ENCODE measurements around the gene CPNE9.

Gene CPNE9

DNA sequence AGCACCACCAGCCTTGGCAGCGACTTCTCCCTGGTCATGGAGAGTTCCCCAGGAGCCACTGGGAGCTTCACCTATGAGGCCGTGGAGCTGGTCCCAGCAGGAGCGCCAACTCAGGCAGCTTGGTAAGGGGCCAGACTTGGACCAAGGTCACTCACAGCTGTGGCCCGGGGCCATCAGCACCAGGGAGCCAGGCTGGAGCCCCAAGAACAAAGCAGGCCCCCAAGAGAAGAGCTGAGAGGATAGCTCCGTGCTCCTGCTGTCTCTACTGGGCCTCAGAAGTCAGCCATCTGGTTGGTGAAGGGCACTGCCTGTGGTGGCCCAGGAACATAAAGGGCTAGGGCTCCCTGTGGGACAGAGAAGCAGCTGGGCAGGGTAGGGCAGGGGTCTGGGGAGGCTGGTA lies 14.7 kb upstream of the CPNE9 start:
- no peak for DNase-seq

DNA sequence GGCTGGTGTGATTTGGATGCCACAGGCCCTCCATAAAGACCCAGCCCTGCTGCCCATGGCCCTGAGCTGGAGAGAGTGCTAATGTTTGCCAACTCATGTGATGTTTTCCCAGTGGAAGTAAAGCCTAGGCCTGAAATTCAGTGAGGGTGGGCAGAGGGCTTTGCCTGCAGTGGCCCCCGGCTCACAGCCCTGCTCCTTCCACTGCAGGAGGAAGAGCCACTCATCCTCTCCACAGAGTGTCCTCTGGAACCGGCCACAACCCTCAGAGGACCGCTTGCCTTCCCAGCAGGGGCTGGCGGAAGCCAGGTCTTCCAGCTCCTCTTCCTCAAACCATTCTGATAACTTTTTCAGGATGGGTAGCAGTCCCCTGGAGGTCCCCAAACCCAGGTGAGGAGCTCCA lies 13.9 kb upstream of the CPNE9 start:
- no peak for DNase-seq

DNA sequence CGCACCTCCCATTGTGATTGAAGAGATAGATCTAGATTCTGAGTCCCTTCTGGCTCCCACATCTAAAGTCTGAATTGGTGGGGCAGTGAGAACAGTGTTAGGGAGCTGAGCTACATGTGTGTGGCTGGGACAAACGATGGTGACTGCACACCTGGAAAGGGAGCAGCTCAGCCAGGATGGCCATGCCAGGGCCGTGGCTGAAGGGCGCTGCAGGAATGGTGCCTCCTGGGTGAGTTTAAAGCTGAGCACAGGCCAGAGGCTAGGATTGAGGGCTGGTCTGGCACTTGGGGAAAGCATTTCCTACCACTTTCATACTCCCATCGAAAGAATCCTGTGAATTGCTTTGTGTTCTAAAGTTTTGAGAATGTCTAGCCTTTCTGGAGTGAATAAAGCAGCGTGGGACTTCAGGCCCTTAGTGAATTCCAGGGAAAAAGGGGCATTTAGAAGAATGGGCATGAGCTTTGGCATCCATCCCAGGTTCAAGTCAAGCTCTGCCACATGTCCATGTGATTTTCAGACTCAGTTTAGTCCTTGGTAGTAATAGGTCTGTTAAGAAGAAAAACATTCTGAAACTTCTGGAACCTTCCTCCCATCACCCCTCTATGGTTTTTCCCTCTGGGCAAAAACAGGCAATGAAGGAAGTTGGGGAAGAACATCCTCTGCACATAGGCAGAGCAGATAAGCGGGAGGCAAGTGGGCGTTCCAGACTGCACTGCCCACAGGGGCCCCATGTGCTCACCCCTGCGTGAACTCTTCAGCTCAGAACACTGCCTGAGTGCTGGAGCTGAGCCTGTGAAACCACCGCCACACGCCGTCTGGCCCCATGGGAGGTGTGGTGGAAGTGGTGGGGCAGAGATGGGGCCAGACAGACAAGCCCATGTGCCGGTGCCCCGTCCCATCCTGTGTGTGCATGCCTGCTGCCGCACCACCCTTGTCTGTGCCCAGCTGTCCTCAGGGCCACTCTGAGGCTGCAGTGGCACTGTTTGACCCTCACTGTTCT lies 12.9 kb upstream of the CPNE9 start:
- DNase-seq, result no peak

DNA sequence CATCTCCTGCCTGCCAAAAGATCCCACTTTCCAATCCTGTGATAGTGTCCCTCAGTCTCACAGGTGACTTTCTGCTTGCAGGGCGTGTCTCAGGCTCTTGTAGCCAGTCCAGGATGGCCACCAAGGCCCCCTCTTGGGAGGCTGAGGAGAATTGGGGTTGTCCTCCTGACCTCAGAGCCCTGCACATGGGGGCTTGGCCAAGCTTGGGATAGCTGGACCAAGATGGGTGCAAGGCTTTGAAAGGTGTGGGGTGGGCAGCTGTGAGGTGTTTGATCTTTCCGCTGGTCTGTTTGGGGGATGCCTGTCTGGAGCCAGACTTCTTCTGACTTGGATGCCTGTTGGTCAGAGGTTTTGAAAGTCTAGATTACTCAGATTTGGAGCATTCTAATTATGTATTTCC lies 12.0 kb upstream of the CPNE9 start:
- DNase-seq, result no peak

DNA sequence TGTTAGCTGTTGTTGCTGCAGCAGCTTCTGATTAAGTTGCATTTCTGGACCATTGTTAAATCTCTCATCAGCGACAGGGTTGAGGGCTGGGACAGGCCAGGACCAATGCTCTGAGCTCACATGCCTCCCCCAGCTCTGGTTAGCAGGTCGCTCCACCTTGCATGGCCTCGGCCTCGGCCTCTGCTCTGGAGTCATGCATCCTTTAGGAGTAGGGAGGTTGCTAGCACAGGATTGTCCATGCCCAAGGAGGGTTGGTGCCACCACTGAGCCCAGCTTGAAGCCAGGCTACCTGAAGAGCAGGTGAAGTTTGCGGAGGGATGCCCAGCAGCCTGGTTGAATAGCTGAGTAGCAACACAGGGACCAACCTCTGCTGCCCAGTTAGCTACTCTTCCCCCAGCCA lies 11.2 kb upstream of the CPNE9 start:
- DNase-seq, result no peak

DNA sequence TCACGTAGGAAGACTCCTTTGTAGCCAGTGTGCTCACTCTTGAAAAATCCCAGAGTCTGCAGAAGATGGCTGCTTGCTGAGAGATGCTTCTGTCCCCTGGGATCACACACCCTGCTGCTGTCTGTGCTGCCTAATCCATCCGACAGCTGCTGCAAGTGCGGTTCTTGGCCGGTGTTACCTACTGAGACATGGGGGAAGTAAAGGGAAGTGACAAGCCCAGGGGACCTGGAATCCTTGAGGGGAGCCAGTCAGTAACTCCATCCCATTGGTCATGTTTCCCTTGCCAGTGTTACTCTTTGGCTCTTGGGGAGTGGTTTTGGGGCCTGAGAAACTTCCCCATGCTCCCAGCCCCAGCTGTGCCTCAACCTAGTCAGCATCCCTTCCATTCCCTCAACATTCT lies 8.3 kb upstream of the CPNE9 start:
- DNase-seq, result no peak

DNA sequence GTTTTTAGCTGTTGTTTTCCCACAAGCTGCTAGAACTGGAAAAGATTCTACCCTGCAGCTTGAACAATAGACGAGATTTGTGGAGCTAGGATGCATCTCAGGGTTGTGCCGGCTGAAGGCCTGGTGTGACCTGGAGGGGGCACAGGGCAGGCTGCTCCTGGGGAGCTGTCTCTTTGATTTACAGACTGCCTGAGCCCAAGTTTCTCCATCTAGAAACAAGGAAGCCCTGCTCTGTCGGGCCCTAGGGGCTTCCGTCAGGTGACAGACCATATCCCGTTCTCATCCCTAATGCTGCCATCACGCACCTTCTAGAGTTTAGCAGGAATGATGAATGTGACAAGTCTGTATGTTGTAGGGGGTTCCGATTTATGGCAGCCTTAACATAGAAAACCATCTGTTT lies 7.9 kb upstream of the CPNE9 start:
- no peak for DNase-seq

DNA sequence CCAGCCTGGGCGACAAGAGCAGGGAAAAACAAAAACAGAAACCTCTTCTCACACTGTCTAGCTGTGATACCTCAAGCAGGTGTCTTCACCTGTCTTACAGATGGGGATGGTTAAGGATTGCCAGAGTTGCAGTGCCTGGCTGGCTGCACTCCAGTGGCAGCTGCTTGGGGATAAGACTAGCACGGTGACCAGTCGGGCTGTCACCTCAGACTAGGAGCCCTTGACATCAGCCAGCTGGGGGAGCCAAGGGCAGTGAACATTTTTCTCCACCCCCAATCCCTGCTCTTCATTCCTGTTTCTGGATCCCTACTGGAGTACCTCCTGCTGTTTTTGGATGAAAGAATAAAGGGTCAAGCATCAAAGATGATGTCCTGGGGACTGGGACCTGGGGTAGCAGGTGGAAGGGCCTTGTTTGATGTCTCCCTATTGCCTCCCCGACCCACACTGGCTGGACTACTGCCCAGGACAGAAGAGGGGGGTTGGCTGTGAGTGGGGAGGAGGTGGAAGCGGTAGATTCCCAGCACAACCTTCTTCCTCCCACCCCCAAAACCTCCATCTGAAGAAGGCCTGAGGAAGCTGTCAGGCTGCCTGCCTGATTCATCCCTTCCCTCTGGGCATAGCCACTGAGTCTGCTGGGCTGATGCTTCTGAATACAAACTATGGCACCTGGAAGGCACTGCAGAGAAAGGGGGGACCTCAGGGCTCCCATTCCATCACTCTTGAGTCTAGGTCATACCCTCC lies 7.0 kb upstream of the CPNE9 start:
- DNase-seq, result no peak

DNA sequence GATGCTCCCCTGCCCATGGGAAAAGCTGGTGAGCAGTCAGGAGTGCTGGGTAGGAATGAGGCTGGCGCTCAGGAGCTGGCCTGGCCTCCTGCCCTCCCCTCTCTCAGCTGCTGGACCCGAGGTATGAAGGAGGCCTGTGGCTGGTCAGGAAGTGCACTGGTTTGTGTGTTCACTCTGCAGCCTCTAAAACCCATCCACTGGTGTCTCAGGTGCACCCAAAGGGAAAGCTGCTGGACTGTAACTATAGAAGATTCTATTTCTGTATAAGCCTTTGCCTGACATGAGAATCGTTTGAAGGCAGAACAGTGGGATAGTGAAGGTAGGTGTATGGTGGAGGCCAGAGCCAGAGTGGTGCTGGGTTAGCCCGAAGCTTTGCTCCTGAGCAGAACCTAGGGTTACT lies 5.7 kb upstream of the CPNE9 start:
- DNase-seq, result no peak

DNA sequence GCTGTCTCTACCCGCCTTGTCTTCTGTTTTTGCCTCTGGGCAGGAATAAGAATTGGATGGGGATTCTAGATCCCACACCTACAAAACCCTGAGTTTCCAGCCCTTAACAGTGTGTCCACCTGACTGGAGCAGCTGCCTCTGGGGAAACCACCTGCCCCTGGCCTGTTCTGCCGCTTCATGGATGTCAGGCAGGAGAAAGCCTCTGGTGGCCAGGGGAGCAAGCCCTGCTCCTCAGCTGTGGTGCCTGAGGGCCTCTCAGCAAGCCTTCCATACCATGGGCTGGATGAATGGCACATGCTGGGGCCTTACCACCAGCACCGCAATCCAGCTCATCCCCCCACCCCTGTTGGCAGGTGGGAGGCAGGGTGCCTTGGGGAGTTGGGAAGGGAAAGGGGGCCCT lies 5.3 kb upstream of the CPNE9 start:
- no peak for DNase-seq

DNA sequence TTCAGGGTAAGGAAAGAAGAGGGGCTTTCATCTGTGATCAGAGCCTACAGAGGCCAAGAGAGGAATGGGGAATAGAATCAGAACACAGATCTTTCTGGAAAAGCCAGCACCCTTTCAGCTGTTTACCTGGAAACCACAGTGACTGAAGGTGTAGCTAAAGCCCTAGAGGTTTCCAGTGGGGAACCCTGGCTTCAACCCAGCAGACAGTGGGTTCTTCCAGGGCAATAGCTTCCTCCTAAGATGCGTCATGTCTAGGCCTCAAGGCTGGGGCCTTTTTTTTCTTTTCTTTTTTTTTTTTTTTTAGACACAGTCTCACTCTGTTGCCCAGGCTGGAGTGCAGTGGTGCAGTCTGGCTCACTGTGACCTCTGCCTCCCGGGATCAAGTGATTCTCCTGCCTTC lies 3.1 kb upstream of the CPNE9 start:
- no peak for DNase-seq

DNA sequence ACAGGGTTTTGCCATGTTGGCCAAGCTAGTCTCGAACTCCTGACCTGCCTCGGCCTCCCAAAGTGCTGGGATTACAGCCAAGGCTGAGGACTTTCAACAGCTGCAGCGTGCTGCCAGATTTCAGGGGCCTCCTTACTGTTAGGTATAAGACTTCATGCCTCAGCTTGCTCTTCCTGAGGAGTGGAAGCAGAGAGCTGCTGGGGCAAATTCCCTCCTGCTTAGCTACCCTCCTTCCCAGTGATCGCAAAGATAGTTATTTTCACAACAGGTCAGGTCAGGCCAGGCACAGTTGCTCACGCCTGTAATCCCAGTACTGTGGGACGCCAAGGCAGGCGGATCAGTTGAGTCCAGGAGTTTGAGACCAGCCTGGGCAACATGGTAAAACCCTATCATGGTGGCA lies 2.6 kb upstream of the CPNE9 start:
- no peak for DNase-seq

DNA sequence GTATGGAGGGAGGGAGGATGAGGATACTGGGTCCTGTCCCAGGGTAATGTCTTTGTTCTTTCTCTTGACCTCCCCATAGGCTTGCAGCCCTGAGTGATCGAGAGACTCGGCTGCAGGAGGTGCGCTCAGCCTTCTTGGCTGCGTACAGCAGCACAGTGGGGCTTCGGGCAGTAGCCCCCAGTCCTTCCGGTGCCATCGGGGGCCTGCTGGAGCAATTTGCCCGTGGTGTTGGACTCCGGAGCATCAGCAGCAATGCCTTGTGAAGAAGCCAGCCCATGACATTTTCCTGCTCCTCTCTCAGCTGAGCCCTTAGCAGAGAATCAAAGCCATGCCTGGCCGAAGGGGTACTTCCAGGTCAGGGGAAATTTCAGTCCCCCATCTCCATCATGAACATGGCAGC lies 1.9 kb upstream of the CPNE9 start:
- no peak for DNase-seq

DNA sequence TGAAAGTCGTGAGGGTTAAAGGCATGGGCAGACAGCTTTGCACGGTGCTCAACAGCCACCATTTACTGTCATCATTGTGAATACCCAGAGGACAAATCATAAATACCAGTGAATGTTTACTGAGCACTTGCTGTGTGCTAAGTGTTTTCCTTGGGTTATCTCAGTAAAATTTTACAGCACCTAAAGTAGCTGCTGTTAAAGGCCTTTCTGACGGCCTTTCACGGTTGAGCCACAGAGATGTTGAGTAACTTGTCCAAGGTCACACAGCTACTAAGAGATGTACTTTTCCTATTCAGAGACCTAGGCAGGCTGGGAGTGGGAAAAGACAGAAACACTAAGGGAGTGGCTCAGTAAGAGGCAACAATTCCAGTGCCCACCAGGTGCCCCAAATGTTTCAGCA lies 393 bp upstream of the CPNE9 start:
- DNase-seq, result no peak

DNA sequence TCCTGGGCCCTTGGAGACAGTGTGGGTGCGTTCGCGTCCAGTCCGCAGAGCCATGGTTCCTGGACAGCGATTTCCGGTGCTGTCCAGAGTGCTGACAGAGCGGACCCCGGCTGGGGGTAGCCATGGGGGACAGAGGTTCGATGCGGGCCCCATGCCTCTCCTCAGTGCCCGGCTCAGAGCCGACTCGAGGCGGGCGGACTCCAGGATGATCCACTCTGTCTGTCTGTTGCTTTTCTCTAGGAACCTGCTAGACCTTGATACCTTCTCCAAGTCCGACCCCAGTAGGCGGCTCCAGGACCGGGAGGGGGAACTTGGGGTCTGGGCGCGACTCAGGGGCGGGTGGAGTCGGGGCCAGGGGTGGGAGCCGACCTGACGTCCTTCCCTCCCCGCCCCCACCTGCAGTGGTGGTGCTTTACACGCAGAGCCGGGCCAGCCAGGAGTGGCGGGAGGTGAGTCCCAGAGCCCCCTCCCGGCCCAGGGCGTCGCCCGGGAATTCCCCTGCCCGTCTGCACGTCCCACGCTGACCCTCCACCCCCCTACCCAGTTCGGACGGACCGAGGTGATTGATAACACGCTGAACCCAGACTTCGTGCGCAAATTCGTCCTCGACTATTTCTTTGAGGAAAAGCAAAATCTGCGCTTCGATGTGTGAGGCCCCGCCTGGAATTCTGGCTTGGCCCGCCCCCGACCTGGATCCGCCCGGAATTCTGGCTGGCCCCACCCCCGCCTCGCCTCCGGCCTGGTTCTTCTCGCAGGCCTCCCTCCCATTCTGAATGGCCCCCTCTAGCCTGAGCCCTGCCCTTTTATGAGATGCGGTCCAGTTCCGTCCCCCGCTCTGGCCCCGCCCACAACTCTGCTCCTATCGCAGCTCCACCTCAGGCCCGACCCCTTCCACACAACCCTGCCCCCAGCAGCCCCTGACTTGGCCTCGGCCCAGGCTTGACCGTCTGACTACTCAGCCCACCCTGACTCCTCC lies 1.0 kb downstream of the CPNE9 start:
- no peak for DNase-seq

DNA sequence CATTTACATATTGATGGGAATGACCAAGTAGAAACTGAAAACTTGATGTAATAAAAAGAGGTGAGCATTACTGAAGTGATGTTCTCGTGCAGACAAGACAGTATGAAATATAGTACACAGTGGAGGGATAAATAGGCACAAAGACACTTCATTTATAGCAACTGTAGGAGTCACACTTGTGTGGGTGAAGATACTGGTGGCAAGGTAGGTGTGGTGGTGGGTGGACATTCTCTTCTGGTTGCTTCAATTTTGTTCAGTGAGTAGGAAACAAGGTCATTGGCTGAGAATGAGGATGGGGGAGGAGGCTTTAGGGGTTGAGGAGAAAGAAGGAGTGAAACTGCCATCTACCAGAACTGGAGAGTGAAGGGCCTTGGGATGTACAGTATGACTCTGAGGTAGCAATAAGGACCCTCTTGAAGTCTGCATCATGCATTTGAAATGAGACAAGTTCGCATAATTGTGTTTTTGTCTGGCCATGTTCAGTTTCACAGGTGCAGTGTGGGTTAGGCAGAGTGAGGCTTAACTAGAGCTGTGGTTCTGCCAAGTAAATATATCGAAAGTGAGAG lies 6.6 kb downstream of the CPNE9 start:
- DNase-seq, result no peak

DNA sequence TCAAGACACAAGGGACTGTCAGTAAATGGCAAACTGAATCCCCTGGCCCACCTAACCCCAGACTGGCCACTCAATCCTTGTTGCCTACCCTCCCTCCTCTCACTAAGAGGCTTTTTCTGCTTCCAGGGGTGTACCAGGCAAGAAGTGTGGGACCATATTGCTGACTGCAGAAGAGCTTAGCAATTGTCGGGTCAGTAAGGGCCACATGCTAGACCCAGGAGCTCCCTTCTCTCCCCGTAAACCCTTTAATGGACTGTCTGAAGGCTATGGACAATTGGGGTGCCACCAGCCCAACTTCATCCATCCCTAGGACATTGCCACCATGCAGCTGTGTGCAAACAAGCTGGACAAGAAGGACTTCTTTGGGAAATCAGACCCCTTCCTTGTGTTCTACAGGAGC lies 8.8 kb downstream of the CPNE9 start:
- no peak for DNase-seq

DNA sequence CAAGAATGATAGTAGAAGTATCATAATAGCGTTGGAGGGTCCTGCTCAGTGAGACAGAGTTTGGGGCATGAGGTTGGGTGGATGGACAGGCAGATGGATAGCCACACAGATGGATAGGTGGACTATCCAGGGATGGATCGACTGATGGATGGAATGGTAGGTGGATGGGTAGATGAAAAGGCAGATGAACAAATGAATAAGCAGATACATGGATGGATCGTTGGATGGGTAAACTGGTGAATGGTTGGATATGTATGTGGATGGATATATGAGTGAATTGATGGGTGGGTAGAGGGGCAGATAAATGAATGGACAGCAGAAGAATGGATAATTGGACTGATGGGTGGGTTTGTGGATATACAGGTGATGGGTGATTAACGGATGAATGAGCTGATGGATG lies 9.5 kb downstream of the CPNE9 start:
- no peak for DNase-seq

DNA sequence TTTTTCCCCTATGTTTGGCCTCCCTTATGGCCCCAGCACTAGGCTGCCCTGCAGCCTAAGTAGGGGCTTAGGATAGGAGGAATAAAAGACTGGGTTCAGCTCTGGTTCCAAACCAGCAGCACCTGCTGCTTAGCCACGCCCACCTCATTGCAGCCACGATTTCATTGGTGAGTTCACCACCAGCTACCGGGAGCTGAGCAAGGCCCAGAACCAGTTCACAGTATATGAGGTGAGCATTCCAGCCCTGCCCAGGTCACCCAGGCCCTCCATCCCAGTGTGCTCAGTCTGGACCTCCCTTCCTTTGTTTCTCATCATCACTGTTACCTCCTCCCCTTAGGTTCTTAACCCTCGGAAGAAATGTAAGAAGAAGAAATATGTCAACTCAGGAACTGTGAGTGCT lies 11.5 kb downstream of the CPNE9 start:
- no peak for DNase-seq

DNA sequence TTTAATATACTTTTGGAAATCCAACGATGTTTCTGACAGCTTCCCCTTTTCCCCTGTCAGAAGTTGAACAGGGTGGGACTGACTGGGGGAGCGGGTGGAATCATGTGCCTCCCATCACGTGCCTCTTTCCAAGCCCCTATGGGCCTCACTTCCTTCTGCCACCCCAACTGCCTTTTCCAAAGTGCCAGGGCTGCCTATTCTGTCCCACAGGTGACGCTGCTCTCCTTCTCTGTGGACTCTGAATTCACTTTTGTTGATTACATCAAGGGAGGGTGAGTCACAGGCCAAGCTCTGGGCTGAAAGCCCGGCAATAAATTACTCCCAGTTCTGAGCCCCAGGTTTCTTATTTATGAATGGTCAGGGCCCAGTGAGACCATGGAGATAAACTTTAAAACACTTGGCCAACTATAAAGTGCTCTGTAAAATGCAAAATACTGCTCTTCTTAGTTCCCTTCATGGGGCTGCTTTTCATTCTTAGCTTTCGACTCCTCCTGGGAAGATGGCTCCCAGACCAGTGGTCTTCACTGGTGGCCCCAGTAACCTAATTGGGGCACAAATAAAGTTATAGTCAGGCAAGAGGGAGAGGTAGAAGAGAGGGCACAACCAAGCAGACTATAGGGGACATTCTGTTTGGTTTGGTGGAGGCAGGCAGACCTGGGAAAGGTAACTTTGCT lies 12.3 kb downstream of the CPNE9 start:
- DNase-seq, result peak in 1 of 2 experiments; percentile 50

DNA sequence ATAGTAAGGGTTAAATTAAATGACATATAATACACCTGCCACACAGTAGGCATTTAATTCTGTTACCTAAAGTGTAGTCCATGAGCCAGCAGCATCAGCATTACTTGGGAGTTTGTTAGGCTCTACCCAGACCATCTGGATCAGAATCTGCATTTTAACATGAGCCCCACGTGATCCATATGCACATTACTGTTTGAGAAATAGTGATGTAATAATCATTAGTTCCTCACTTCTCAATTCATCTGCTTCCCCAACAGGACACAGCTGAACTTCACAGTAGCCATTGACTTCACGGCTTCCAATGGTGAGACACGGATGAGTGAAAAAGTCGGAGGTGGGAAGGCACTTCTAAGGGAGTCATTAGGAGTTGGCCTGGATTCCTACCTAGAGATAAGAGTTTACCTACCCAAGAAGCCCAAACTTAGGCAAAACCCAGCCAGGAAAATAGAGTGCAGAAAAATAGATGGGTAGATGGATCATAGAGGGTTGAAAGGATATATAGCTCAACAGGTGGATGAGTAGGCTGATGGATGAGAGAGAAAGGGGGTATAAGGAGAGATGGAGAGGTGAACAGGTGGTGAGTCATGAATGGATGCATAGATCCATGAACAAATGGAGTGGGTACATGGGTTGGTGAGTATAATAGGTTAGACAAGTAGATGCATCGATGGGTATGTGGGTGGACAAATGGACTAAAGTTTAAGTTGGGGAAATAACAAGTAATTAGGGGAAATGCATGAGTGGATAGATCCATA lies 13.3 kb downstream of the CPNE9 start:
- DNase-seq, result no peak

Data from NCI-H446 (cell line).